Measurements from ENCODE around the gene NUAK1.

Gene NUAK1

GRCh38 chr12:106080041-106080790 is 58.5 kb downstream of the NUAK1 start:
- DNase-seq = no peak

DNA sequence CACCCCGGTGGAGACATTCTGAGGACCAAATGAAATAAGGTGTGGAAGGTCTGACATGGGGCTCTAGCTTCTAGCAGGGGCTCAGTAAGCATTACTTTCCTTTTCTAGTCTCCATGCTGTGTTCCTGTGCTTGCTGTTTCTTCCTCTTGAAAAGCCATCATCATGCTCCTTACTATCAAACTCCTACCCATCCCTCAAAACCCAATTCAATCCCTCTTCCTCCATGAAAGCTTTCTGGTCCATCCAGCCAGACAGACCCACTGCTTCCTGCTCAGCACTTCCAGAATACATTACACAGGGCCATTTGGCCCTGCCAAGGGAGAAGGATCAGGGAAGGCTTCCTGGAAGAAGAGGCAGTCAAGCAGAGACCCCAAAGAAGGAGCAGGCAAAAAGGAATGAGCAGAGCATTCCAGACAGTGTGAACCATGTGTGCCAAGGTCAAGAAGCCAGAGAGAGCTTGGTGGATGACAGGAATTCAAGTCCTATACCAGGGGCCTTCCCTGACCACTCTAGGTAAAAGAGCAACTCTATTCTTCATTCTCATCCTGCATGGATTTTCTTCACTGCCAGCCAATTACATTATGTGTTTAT is 59.5 kb downstream of the NUAK1 start:
- no peak for DNase-seq

GRCh38 chr12:106078358-106079010 is 60.3 kb downstream of the NUAK1 start:
- DNase-seq = no peak

DNA sequence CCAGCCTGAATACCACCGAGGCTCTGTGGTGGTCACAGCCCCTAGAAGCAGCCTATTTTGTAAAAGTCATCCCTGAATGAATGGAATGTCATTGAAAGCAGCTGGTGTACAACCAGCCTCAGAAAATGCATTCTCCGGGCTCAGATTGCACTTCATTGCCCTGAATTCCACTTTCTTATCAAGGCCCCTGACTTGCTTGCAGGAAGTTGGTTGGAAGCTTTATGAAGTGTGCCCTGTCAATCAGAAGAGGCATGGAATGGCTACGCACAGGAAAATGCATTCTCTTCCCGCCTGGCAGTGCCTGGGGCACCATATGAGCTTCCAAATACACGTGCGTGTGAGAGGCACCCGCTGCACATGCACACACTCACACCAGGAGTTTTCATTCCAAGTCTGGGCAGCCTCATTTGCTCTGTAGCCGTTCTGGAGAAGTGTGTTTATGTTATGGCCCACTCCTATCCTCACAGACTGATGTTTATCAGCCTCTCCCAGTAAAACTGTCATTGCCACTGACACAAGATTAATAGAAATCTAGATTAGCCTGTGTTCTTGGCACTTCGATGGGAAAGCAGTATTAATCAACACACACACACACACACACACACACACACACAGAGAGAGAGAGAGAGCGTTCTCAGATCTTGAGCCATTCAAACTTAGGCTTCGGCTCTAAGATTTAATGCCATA is 63.9 kb downstream of the NUAK1 start:
- no peak for DNase-seq

DNA sequence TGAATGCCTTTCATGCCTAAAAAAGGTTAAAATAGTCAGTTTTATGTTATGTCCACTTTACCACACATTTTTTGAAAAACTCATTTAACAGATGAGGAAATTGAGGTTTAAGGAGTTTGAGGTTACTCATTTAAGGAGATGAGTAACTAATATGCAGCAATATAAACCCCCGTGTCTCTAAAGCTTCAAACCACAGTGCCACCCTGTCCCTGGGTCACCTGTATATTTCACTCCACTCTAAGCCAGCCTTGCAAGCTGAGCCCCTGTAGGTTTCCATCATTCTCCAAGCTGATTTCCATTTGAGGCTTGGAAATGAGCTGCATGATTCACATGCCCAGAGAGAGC is 64.4 kb downstream of the NUAK1 start:
- peak; percentile 26 for DNase-seq

DNA sequence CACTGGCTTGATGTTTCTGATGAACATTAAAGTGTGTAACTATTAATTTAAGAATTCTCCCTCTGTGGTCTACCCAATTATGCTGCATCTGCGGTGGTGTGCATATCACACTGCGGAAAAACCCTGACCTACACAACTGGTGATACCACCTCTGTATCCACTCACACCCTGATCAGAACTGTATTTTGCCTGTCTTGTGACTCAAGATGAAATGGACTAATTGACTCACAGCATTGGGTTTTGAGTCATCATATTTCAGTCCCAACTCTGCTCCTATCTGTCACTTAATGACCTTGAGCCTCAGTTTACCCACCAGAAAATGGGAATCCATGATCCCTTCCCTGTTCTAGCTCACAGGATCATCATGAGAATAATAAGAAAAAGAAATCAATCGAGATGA is 65.6 kb downstream of the NUAK1 start:
- no peak for DNase-seq

- DNase-seq = no peak
Observed at GRCh38 chr12:106072751-106073150, 66.0 kb downstream of the NUAK1 start.

GRCh38 chr12:106071686-106072085 is 67.1 kb downstream of the NUAK1 start:
- DNase-seq = no peak

GRCh38 chr12:106070611-106071010 is 68.1 kb downstream of the NUAK1 start:
- DNase-seq = no peak

GRCh38 chr12:106070147-106070546 is 68.6 kb downstream of the NUAK1 start:
- peak; percentile 10 for DNase-seq

DNA sequence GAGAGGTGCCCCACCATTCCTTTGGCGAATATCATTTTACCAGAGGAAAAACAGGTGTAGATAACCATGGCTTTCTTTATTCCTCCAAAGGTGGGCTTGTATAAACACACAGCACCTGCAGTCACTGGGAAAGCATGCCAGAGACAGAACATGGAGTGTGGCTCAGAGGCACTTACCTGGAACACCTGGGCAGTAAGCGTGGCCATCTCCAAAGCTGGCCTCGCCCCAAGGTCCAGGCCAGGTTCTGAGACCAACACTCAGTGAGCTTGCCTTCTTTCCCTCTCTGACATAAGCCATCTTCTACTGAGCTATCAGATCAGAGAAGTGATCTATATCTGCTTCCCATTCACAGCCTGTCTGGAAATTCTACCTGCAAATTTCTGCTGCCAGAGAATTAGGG is 70.5 kb downstream of the NUAK1 start:
- DNase-seq = no peak

GRCh38 chr12:106067606-106068205 is 71.0 kb downstream of the NUAK1 start:
- no peak for DNase-seq

DNA sequence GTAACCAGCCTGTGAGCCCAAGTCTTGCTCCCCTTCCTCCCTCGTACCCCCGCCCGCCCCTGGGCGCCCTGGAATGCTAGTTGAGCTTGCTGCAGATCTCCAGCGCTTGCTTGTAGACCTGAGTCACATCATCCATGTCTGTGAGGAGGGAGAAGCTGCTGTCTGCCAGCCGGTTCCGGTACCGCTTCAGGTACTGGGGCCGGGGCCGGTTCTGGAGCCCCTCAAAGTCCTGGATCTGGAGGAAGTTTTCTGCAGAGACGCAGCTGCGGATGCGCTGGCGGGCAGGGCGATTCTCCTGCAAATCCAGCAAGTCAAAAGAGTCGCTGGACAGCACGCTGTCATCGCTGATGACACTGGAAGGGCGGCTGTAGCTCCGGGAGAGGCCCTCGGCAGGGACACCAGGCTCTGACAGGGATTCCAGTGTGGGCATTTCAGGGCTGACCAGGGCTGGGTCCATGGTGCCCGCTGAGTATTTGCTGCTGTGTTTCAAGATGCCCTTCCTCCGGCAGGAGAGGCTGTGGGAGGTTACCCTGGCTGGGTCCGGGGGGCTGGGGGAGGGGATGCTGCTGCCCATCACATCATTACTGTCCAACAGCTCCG is 71.9 kb downstream of the NUAK1 start:
- no peak for DNase-seq

GRCh38 chr12:106066051-106066705 is 72.6 kb downstream of the NUAK1 start:
- no peak for DNase-seq

GRCh38 chr12:106065506-106065905 is 73.2 kb downstream of the NUAK1 start:
- no peak for DNase-seq

DNA sequence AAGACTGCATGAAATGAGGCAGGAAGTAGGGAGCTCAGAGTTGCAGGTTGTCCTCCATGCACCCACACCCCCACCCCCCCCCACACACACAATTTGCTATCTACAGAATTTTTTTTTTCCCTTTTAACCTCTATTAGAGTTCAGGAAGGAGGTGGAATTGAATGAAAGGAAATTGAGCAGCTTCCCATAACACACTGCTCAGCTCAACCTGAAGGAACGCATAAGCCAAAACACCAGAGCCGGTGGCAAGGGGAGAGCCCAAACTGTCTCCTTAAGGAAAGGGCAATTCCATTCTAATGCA is 74.1 kb downstream of the NUAK1 start:
- DNase-seq = no peak

DNA sequence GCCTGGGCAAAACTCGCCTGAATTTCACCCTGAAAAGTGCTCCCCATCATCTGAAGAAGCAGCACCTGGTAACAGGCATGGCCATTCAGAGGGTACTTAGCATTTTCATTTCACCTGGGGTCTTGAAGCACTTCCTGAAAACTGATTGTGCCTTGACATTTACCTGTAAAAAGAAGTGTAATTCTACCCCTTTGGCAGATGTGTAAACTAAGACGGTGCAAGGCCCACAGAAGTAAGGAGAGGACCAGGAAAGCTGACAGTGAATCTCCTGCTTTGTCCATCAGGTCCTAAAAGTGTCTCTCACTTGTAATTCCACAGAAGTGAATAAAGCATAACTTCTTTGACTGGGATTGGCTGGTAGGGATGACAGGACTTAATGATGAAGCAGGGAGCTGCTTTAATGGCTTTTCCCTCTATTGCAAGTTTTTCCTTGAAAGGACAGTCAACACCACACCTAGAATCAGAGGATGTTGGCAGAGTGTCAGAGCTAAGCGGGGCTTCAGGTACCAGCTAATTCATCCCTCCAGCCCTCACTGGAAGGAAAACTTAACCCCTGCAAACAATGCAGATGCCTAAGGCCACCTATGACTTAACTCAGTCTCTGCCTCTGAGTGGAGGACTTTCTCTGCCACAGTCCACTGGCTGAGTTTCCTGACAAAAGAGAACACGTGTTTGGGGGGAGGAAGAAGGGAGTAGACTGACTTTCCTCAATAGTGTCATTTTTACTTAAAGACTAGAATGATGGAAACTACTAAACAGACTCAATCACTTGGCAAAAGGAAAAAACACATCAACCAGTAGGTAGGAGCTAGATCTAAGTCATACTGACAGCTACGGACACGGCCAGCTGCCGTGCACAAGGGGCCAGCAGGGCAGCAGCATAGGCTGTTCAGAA is 74.7 kb downstream of the NUAK1 start:
- DNase-seq = no peak

GRCh38 chr12:106062693-106063092 is 76.1 kb downstream of the NUAK1 start:
- DNase-seq = no peak

- DNase-seq = no peak
Observed at GRCh38 chr12:106058256-106059182, 80.2 kb downstream of the NUAK1 start.

DNA sequence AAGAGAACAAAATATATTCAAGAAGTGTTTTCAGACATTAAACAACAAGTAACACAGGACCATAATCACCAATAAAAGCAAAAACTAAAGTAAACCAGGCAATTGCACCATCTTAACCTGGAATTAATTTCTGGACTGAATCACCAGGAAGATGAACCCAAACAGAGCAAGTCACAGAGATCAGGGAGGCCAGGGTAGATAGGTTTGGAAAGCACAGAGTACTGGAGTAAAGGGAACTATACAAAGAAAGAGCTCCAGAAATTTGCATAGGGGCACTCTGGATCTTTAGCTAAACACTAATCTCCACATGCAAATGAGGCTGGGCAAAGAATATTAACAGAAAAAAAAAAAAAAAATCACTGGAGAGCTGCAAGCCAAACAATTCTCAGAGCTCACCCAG is 84.7 kb downstream of the NUAK1 start:
- no peak for DNase-seq

Measured in MV-4-11 (cell line).